Dedifferentiated amniotic fluid mesenchymal stem cell (primary cell): ENCODE measurements around the gene SLC9A9.

ENCODE experiments used
- DNase-seq: peaks from one replicate; pipeline ENCODE4 v3.0.0-alpha.2; 2016; ENCODE audit errors: extremely low spot score

The SLC9A9 gene

DNA sequence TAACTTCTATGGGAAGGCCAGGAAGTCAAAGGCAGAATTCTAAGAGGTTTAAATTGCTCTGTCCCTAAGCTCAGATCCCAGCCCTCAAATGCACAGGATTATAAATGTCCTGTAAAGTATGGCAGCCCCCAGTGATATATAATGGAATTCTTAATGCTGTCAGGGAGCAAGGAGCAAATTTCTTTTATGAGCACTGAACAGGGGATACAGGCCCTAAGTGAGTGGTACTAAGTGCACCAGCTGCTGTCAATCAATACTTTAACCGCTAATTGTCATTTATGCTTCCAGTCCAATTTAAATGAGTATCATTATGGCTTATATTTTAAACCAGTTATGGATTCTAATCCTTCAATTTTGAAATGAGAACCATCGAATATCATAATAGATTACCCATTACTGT is 4.7 kb downstream of the SLC9A9 start:
- DNase-seq: no peak

DNA sequence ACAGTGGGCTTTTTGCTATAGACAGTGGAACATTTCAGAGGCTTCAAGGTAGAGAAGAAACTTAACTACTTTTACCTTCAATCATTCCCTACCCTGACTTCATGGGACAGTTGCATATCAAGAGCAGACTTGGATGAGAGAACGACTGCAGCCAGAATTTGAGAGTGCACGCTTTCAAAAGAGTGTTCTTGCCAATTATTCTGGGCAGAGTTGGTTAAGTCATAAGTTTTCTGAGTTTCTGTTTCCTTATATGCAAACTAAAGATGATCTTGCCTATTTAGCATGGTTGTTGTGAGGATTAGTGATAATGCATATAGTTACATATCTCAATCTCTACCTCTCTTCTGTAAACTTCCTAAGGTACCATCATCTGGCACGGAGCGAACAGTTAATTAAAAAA is 7.6 kb downstream of the SLC9A9 start:
- DNase-seq: no peak

DNA sequence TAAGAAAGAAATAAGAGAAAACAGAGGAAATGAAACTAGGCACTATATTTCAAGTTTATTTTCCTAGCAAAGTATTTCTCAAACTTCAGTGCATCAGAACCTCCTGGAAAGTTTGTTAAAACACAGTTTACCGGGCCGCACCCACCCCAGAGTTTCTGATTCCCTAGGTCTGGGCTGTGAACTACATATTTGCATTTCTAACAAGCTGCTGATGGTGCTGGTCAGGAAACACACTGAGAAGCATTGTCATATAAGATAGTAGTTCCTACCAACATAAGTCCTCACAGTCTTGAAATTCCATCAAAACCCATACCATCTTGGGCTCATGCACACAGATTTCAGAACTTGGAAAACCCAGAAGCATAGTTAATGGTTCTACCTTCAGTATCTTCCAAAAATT is 8.3 kb downstream of the SLC9A9 start:
- DNase-seq: no peak

DNA sequence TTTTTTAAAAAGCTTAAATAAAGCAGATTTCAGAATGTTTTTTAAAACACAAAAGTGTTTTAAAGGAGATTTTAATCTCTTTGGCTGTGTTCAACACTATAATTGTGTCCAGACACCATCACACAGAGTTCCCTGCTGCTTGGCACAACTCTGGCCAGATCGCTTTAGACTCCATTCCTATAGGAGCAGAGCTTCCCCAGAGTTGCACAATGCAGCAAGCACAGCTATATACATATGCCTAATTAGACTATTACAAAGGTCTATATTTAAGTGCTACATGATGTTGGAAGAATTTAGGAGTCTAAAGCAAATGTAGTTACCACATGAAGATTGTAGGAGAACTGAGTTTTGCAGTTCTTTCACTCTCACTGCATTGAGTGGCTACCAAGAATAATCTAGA is 11.2 kb downstream of the SLC9A9 start:
- DNase-seq: no peak

DNA sequence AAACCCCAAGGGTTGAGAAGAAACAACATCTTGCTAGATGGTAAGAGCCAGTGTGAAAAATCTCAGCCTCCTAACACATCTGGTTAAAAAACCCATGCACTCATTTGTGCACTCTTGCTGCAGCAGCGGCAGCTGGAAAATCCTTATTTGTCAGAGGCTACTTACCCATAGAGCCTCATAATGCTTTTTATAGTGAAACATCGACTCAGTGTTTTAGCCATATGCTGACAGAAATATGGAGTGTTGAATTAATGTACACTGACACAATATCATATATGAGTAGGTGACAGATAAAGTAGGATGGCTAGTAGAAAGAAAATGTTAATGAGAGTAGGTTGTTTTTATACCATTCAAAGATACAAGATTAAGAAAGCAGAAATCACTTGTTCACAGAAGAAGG is 13.0 kb downstream of the SLC9A9 start:
- DNase-seq: no peak

DNA sequence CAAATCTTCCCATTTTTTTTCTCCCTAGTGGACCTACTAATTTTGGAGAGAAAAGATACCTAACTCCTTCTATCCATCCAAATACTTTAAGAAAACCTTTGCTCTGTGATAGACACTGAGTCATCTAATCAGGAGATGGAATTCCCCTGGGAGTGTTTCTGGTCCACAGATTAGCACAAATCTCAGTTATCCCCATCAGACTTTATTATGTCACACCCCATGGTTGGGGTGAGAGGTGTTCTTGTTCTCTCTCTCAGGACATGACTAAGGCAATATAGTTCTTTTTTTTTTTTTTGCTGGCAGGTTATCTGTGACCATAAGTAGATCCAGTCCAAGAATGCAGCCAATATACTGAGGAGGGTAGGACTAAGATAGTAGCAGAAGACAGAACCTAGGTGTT is 15.8 kb downstream of the SLC9A9 start:
- DNase-seq: no peak

DNA sequence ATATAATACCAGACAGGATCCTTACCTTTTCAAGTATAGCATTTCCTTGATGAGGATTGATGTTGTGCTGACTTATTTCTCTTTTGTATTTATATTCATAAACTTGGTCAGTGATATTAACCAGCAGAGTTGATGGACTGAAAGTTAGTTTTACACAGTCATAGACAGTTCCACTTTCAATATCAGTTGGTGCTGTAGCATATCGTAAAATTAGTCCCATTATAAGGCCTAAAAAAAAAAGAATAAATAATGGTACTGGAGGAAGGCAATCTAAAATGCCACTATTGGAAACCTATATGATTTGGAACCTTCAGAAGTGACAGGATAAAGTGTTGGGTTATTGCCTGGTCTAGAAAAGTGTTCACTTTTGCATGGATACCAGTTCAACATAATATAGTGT is 16.3 kb downstream of the SLC9A9 start:
- no peak for DNase-seq

DNA sequence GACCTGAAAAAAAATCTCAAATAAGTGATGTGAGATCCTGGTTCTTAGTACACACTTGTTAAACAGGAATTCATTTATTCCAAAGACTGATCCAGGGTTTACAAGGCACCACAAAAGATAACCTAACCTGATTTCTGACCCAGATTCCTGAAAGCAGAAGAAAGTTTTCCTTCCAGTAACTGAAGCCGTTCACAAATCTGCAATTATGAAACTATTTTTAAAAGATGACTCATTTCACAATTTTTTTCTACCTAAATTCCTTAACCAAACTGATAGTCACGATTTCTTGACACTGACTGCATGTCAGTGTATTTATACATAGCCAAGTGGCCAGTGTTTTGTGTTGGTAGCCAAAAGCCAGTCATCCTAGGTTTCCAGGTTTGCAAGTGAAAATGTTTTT is 17.1 kb downstream of the SLC9A9 start:
- peak; percentile 49 for DNase-seq

DNA sequence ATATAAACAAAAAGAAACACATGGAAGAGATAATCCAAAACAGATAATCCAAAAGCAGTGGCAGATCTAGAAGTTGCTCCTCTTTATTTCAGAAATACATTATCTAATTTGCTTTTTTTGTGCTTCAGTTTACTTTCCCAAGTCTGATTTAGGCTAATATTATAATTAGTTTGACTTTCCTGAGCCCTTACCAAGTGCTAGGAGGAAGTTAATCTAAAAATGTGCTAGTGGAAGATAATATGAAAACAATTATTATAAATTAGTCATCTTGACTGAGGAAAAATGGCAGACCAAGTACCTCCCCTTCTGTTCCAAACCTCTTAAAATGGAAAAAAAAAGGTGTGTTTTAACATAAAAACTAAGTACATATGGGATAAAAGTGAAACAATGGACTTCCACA is 17.5 kb downstream of the SLC9A9 start:
- DNase-seq: no peak

DNA sequence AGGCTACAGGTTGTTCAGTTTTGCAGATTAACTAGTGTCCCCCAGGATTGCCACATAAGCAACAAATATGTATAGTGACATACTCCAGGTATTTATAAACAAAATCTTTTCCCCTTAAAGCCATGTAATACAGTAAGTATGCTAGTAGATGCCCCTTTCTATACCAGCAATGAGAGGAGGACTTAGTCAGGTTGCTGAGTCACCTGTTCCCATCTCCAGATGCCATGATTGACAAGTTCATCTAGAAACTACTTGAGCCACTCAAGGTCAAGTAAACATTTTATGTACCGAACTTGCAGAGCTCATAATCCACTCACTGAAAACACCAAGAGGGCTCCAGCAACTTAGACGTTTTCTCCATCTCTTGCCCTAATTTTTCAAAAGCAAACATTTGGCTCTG is 18.2 kb downstream of the SLC9A9 start:
- no peak for DNase-seq

DNA sequence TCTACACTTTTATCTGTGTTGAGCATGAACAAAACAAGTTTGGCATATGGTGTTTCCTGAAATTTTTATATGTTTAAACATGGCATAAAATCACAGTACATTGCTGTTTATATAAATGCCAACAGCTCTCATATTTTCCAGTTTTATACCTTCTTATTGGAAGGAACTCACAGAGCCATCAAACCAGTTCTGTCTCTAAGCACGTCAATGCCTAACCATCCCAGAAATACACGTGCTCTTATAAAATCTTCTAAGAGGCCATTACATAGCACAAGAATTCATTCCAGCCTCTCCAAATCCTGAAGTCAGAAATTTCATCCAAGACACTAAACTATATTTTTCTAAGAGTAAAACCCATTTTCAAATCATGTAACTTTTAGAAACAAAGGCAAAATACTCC is 20.8 kb downstream of the SLC9A9 start:
- DNase-seq: no peak

DNA sequence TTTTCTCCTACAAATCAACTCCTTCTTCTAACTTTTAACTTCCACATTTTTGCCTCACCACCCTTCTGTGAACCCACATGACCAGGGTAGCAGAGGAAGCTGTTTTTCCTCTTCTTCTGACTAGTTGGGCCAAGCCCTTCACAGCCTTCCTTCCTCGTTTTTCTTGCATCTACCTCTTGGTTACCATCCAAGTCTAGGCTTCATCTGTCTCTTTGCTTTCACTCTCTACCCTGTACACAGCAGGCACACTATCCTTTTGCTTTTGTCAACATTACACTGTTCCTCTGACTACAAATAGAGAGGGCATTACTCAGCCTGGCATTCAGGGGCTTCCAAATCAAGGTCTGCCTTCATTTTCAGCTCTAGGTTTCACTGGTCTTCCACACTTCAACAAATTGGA is 22.0 kb downstream of the SLC9A9 start:
- DNase-seq: no peak

DNA sequence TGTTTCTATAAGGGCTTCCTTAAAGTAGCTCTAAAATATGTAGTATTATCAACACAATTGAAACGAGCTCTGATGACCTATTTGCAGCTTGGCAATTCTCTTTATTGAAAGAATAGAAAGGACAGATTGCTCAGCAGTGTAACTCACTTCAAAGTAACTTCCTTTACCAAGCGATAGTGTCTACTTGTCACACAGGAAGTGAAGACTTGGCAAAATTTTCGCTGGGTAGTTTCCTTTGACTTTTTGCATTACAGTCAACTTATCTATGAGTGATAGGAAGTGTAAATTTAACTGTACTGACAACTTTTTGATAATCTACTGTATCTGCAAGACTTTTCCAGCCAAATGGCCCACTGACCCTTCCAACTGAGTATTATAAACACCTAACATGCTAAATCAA is 22.8 kb downstream of the SLC9A9 start:
- DNase-seq: no peak

DNA sequence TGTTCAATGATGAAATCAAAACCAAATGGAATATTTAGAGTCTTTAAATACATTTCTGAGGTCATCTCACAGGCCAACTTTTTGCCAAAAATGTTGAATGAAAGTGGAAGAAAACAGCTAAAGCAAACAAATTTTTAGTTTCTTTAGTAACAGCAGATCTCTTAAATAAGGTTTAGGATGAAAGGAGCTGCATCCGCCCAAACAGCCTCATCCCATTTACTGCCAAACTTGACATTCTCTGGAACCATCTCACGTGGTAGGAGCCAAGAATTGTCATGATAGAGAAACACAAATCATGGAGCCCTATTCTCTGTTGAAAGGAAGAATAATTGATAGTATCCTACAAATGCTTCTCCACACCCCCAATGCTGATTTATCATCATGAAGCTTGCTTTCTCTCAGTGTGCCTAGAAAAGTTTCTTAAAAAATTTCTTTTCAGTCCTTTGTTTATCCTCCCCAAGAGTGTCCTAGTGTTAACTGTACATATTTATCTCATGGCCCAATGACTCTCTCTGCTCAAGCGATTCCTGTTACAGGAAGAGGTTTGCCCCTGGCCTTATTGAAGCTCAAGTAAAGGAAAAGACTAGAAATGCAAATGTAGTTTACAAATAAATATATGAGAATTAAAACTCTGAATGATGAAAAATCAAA is 23.4 kb downstream of the SLC9A9 start:
- peak; percentile 27 for DNase-seq

DNA sequence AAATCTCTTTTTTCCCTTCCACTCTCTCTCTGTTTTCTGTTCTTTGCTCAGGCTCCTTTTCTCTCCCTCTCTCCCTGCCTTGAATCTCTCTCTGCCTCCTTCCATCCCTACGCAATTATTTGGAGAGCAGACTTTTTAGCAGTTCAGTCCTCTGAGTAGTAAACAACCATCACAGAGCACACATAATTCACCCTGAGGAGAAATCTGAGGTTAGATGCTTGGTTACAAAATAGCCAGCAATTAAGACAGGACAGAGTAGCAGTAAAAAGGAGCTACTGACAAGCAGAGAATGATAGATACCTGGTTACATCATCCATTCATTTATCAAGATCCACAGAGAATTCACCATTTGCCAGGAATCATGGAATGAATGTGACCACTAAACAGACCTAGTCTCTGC is 25.5 kb downstream of the SLC9A9 start:
- DNase-seq: no peak

DNA sequence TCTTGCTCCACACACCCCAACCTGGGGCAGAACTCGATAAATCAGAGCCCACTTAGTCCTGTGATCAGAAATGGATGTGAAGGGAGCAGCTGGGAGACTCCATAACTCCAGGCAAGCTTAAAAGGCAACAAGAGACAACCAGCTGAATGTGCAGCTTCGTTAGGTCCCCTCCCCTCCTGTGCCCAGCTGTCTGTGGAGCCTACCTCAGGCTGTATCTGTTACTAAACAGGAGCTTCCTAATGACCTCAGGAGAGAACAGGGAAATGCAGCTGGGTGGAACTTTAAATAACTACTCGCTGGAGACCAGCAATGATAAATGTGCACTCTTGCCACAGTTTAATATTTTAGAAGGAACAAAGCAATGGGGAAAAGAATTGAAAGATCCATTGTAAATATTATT is 25.9 kb downstream of the SLC9A9 start:
- DNase-seq: no peak

DNA sequence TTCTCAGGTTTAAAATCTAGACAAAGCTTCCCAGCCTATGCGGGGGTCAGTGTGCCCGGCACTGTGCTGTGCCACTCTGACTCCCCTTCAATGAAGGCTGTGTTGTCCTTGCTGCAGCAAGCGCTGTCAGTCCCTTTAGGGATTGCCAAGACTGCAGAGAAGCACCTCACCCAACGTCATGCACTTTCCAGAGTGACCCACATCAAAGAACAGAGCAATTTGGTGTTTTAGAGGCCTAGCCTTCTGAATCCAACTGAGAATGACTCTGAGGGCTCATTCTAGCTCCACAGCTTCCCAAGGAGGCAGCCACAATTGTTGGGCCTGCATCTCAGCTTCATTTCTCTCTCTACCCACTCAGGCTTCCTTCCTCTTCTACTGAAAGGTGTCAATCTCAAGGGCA is 26.4 kb downstream of the SLC9A9 start:
- no peak for DNase-seq

DNA sequence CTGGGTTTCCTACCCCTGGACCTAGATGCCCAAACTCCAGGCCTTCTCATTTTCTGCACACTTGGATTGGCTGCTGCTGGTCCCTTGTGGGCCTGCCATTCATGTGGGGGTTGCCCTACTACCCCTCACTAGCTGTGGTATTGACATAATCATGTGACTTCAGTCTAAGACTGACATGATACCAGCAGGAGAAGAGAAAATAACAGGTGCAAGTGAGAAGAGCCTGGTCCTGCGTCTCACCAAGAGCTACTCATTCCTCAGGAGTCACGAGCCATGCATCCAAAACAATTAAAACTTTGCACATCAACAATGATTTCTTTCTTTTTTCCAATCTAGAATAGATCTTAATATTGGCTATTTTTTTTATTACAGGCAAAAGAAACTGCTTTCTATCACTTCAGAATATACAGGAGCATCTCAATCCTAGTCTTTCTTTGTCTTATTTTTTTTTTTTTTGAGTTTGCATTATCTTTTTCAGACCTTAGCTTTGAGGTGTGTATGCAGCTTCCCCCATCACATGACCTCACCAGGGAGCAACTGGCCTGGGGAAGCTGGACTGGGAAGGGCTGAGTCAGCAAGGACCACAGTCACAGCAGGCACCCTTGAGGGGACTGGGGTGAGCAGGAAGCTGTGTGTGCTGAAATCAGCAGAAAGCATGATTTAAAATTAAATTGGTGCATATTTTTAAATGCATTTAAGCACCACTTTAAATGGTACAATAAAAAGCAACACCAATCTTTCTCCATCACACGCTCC is 27.6 kb downstream of the SLC9A9 start:
- no peak for DNase-seq

DNA sequence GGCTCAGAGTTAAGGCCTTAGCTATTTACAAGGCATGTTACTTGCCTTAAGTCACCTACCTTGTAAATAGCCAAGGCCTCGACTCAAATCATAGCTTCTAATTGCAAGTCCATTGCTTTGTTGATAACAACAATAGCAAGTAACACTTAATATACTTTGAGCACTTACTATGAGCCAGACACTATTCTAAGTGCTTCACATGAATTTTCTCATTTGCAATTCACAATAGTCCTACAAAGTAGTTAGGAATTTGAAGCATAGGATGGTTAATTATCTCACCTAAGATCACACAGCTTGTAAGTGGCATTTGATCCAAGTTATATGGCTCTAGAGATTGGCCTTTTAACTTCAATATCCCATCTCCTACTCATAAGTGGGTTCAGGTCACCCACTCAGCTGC is 28.4 kb downstream of the SLC9A9 start:
- no peak for DNase-seq

DNA sequence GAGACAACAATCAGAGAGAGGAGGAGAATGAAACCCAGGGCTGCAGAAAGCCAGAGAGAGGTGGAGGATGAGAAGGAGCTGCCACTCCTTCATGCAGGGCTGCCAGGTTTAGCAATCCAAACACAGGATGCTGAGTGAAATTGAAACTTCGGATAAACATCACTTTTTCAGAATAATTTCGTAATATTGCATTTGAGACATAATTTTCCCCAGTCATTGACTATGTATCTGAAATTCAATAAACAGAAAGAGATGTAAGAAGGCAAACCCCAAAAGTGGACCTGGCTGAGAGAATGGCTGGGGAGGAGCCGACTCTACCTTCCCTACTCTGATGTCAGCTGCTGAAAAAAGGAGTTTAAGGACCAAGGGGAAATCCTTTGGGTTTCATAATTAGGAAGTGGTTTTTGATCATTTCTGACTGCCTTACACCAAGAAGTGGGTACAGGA is 33.8 kb downstream of the SLC9A9 start:
- no peak for DNase-seq

DNA sequence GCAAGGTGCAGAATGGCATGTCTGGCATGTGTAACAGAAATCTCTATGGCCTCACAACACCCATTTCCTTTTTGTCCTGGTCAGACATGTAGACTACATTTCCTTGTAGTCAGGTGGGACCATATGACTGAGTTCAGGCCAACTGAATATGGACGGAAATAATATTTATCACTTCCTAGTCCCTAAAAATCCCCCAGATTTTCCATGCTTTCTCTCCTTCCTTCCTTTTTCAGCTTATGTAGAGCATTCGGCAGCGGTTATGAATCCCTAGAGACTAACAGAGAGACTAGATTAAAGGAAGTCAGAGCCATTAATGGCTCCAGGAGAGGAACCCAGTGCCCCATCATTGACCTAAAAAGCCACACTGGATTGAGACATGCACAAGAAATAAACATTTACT is 35.8 kb downstream of the SLC9A9 start:
- no peak for DNase-seq

DNA sequence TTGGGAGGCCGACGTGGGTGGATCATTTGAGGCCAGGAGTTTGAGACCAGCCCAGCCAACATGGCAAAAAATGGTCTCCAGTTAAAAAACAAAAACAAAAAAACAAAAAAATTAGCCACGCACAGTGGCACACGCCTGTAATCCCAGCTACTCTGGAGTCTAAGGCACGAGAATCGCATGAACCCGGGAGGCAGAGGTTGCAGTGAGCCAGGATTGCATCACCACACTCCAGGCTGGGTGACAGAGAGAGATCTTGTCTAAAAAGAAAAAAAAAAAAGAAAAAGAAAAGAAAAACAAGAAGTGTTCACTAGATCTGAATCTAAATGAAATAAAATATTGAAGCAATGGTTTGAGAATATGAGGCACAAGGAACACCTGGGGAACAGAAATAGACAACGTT is 36.7 kb downstream of the SLC9A9 start:
- no peak for DNase-seq

DNA sequence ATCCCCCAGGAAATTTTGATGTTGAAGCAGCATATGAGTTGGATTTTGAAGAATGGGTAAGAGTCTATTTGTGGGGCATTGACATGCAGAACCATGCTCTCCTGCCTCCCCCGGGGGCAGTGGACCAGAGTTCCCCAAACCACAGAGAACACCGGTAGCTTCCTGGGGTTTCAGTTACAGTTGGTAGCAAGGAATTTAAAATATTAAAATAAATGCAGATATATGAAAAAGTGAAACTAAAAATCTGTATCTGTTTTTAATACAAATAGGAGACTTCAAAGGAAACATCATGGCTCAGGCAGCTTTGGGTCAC is 37.4 kb downstream of the SLC9A9 start:
- DNase-seq: no peak
